Measurements from ENCODE around the gene ICOS. TPM values are rescaled to one million over a fixed set of nuclear protein-coding genes. Genes with fewer than 3 reads are reported as not detected.
"Not testable (repeated sequence)": the region's sequence is repeated elsewhere in the genome, so short reads cannot be mapped to it uniquely, and the experiment has no call there.

The ICOS gene
- total RNA-seq, 2 experiments from 2014 or later: 61.8 to 63.0 TPM

GRCh38 chr2:203918264-203918663, 18.3 kb upstream of the ICOS start:
- Mint-ChIP-seq H3K36me3 (ENCODE audit: low read depth) (no peaks in the 10 kb centered on the region), H3K4me3 (no peak overlapping the region), H3K27ac (no peak overlapping the region), H3K9me3 (no peaks in the 10 kb centered on the region), H3K4me1 (peaks cover 32% of the 10 kb centered on the region), H3K27me3 (peaks cover 9% of the 10 kb centered on the region)
- no peak for DNase-seq
- ChIA-PET POLR2A (interaction anchor here (0.6 kb wide), 1 partner anchor 677 kb away, joined by 3 read pairs; no protein-coding TSS in a partner anchor), CTCF (interaction anchor here (0.9 to 2.1 kb wide), 3 partner anchors 10 to 574 kb away, joined by 3 to 5 read pairs (median 3); no protein-coding TSS in a partner anchor)

- Mint-ChIP-seq H3K9me3 (no peaks in the 10 kb centered on the region), H3K4me3 (no peak overlapping the region), H3K27ac (no peak overlapping the region), H3K36me3 (ENCODE audit: low read depth) (no peaks in the 10 kb centered on the region), H3K4me1 (peaks cover 30% of the 10 kb centered on the region), H3K27me3 (peaks cover 8% of the 10 kb centered on the region)
- no peak for DNase-seq
- POLR2A ChIA-PET: interaction anchor here (0.6 kb wide), 1 partner anchor 677 kb away, joined by 3 read pairs; no protein-coding TSS in a partner anchor
- CTCF ChIA-PET: interaction anchor here (0.9 to 2.1 kb wide), 3 partner anchors 10 to 574 kb away, joined by 3 to 5 read pairs (median 3); no protein-coding TSS in a partner anchor
Measured at GRCh38 chr2:203918839-203919238, 17.7 kb upstream of the ICOS start.

GRCh38 chr2:203925512-203926158, 10.9 kb upstream of the ICOS start:
- CTCF ChIA-PET: interaction anchor here (1.8 kb wide), 1 partner anchor 9 kb away, joined by 4 read pairs; no protein-coding TSS in a partner anchor
- DNase-seq: no peak
- POLR2A ChIA-PET: interaction anchor here (1.1 kb wide), 1 partner anchor 9 kb away, joined by 4 read pairs; no protein-coding TSS in a partner anchor
- H3K4me1 Mint-ChIP-seq: peaks cover 3% of the 10 kb centered on the region
- no peaks in the 10 kb centered on the region for H3K9me3 Mint-ChIP-seq
- no peak overlapping the region for H3K27ac Mint-ChIP-seq
- H3K36me3 Mint-ChIP-seq (ENCODE audit: low read depth): no peaks in the 10 kb centered on the region
- H3K27me3 Mint-ChIP-seq: peaks cover 15% of the 10 kb centered on the region
- no peak overlapping the region for H3K4me3 Mint-ChIP-seq

- Mint-ChIP-seq H3K27ac (no peak overlapping the region), H3K9me3 (no peaks in the 10 kb centered on the region), H3K36me3 (ENCODE audit: low read depth) (peaks cover 5% of the 10 kb centered on the region), H3K4me3 (no peak overlapping the region), H3K27me3 (peaks cover 8% of the 10 kb centered on the region), H3K4me1 (peaks cover 20% of the 10 kb centered on the region)
- CTCF ChIA-PET: interaction anchor here (0.6 to 1.7 kb wide), 22 partner anchors 9 to 395 kb away, joined by 3 to 7 read pairs (median 4); no protein-coding TSS in a partner anchor
- DNase-seq: no peak
- POLR2A ChIA-PET: interaction anchor here (0.9 to 1.3 kb wide), 2 partner anchors 9 to 140 kb away, joined by 3 read pairs; no protein-coding TSS in a partner anchor
Measured at GRCh38 chr2:203928849-203929248, 7.7 kb upstream of the ICOS start.

GRCh38 chr2:203931262-203931661, 5.3 kb upstream of the ICOS start:
- H3K36me3 Mint-ChIP-seq (ENCODE audit: low read depth); DNase-seq; POLR2A ChIA-PET; H3K9me3 Mint-ChIP-seq; CTCF ChIA-PET; H3K27me3 Mint-ChIP-seq; H3K27ac Mint-ChIP-seq; H3K4me3 Mint-ChIP-seq: not testable (repeated sequence)
- H3K4me1 Mint-ChIP-seq: peaks cover 41% of the 10 kb centered on the region

- ChIA-PET POLR2A (interaction anchor here (0.8 to 8.3 kb wide), 19 partner anchors 8 to 227 kb away, joined by 3 to 150 read pairs (median 5); partner anchors contain the start of gene CTLA4), CTCF (interaction anchor here (0.6 to 2.1 kb wide), 7 partner anchors 10 to 175 kb away, joined by 3 to 15 read pairs (median 4); no protein-coding TSS in a partner anchor)
- Mint-ChIP-seq H3K27ac (peak overlapping the region; percentile 86), H3K4me3 (peak overlapping the region; percentile 47), H3K36me3 (ENCODE audit: low read depth) (peaks cover 25% of the 10 kb centered on the region), H3K9me3 (no peaks in the 10 kb centered on the region), H3K4me1 (peaks cover 41% of the 10 kb centered on the region), H3K27me3 (no peaks in the 10 kb centered on the region)
- peak; percentile 52 for DNase-seq
Measured at GRCh38 chr2:203934041-203934492, 2.5 kb upstream of the ICOS start.

GRCh38 chr2:203934711-203935438, 1.7 kb upstream of the ICOS start:
- Mint-ChIP-seq H3K27me3 (no peaks in the 10 kb centered on the region), H3K4me1 (peaks cover 45% of the 10 kb centered on the region), H3K27ac (peak overlapping the region; percentile 86), H3K36me3 (ENCODE audit: low read depth) (peaks cover 33% of the 10 kb centered on the region), H3K9me3 (no peaks in the 10 kb centered on the region), H3K4me3 (peak overlapping the region; percentile 47)
- DNase-seq: no peak
- ChIA-PET CTCF (interaction anchor here (1.0 to 2.1 kb wide), 11 partner anchors 9 to 174 kb away, joined by 3 to 15 read pairs (median 4); no protein-coding TSS in a partner anchor), POLR2A (interaction anchor here (0.8 to 8.3 kb wide), 20 partner anchors 9 to 228 kb away, joined by 3 to 150 read pairs (median 5); partner anchors contain the start of genes CD28 and CTLA4)

- POLR2A ChIA-PET: interaction anchor here (0.9 to 8.3 kb wide), 11 partner anchors 11 to 229 kb away, joined by 4 to 150 read pairs (median 7); partner anchors contain the start of genes CD28 and CTLA4
- Mint-ChIP-seq H3K36me3 (ENCODE audit: low read depth) (peaks cover 40% of the 10 kb centered on the region), H3K4me1 (peaks cover 52% of the 10 kb centered on the region)
Measured at GRCh38 chr2:203935568-203935967, 995 bp upstream of the ICOS start.

GRCh38 chr2:203936949-203937348, 386 bp downstream of the ICOS start:
- H3K27ac Mint-ChIP-seq: peak overlapping the region; percentile 92
- POLR2A ChIA-PET: interaction anchor here (0.7 to 8.3 kb wide), 19 partner anchors 10 to 230 kb away, joined by 3 to 150 read pairs (median 5); partner anchors contain the start of genes CD28 and CTLA4
- H3K9me3 Mint-ChIP-seq: no peaks in the 10 kb centered on the region
- CTCF ChIA-PET: no interaction called here
- H3K4me3 Mint-ChIP-seq: peak overlapping the region; percentile 98
- H3K36me3 Mint-ChIP-seq (ENCODE audit: low read depth): peaks cover 53% of the 10 kb centered on the region
- H3K4me1 Mint-ChIP-seq: peaks cover 61% of the 10 kb centered on the region
- DNase-seq: no peak
- H3K27me3 Mint-ChIP-seq: no peaks in the 10 kb centered on the region

More at GRCh38 chr2:203935568-203935967, 995 bp upstream of the ICOS start:
- peak overlapping the region; percentile 86 for H3K27ac Mint-ChIP-seq
- H3K4me3 Mint-ChIP-seq: no peak overlapping the region
- DNase-seq: no peak
- no peaks in the 10 kb centered on the region for H3K27me3 Mint-ChIP-seq
- no peaks in the 10 kb centered on the region for H3K9me3 Mint-ChIP-seq
- CTCF ChIA-PET: interaction anchor here (1.0 to 1.9 kb wide), 8 partner anchors 10 to 173 kb away, joined by 3 to 7 read pairs (median 4); no protein-coding TSS in a partner anchor

GRCh38 chr2:203937788-203938187, 1.2 kb downstream of the ICOS start:
- Mint-ChIP-seq H3K4me3 (peak overlapping the region; percentile 98), H3K36me3 (ENCODE audit: low read depth) (peaks cover 60% of the 10 kb centered on the region), H3K9me3 (no peaks in the 10 kb centered on the region), H3K27ac (peak overlapping the region; percentile 87), H3K4me1 (peaks cover 65% of the 10 kb centered on the region), H3K27me3 (no peaks in the 10 kb centered on the region)
- ChIA-PET POLR2A (interaction anchor here (0.9 to 8.3 kb wide), 22 partner anchors 9 to 699 kb away, joined by 3 to 150 read pairs (median 5); partner anchors contain the start of genes CD28, CTLA4 and CYP20A1), CTCF (interaction anchor here (0.6 to 2.0 kb wide), 6 partner anchors 9 to 123 kb away, joined by 3 to 6 read pairs (median 4); no protein-coding TSS in a partner anchor)
- no peak for DNase-seq

GRCh38 chr2:203940039-203940438, 3.5 kb downstream of the ICOS start:
- H3K9me3 Mint-ChIP-seq: no peaks in the 10 kb centered on the region
- ChIA-PET POLR2A (interaction anchor here (1.0 to 8.3 kb wide), 2 partner anchors 68 to 233 kb away, joined by 3 to 150 read pairs; partner anchors contain the start of gene CTLA4), CTCF (no interaction called here)
- H3K27ac Mint-ChIP-seq: peak overlapping the region; percentile 87
- DNase-seq: no peak
- peaks cover 77% of the 10 kb centered on the region for H3K36me3 Mint-ChIP-seq (ENCODE audit: low read depth)
- H3K4me1 Mint-ChIP-seq: peaks cover 66% of the 10 kb centered on the region
- H3K27me3 Mint-ChIP-seq: no peaks in the 10 kb centered on the region
- H3K4me3 Mint-ChIP-seq: peak overlapping the region; percentile 98

Data from activated CD4-positive, alpha-beta memory T cell treated with anti-CD3 and anti-CD28 coated beads, Interleukin-2, amount 10 ng/mL, durations not matched to agents 7 days and 5 days (primary cell).